Measurements from ENCODE around the gene PDS5A. TPM values are rescaled to one million over a fixed set of nuclear protein-coding genes. Genes with fewer than 3 reads are reported as not detected.
"Not testable (repeated sequence)": the region's sequence is repeated elsewhere in the genome, so short reads cannot be mapped to it uniquely, and the experiment has no call there.

PDS5A gene
- total and polyA plus RNA-seq, 2 of the 13 experiments (the other 11 are each of a cell fraction or from before 2014, with no cell fraction given), result 31.8 to 57.0 TPM

GRCh38 chr4:39838431-39838830 lies 139.3 kb downstream of the PDS5A start:
- H3K27me3 ChIP-seq (ENCODE audit: control insufficient read depth in 1 of 2, insufficient read depth in 2 of 2, low read length in 2 of 2); in situ Hi-C loops (cut with HindIII; ENCODE audit: extremely low pct_ligation_motif_present, low pct_unique_long_range_greater_than_20kb); H3K9me3 ChIP-seq (ENCODE audit: low read length); DNase-seq (ENCODE audit: low spot score); BruUV-seq (replicated peaks); H3K79me2 ChIP-seq (ENCODE audit: insufficient read depth, low read length); FAIRE-seq; H2AFZ ChIP-seq (ENCODE audit: low read length); ATAC-seq; CTCF ChIA-PET (ENCODE audit: low intra/inter-chr PET ratio, low total read pairs); intact Hi-C loops (cut with micrococcal nuclease; ENCODE audit: unreplicated experiment); H3K27ac ChIP-seq (ENCODE audit: extremely low read length, insufficient read depth, low read length); H4K20me1 ChIP-seq (ENCODE audit: insufficient read depth, low read length); H3K4me3 ChIP-seq (replicated peaks in 1 of 3; ENCODE audit: insufficient read depth in 1 of 3, low read depth in 2 of 3, low read length in 3 of 3); POLR2A ChIA-PET; H3K4me2 ChIP-seq (ENCODE audit: low read depth, low read length); H3K9ac ChIP-seq (ENCODE audit: insufficient read depth, low read depth, low read length): not testable (repeated sequence)
- H3K36me3 ChIP-seq (replicated peaks in 1 of 2; ENCODE audit: control insufficient read depth in 1 of 2, insufficient read depth in 2 of 2, low read length in 2 of 2), result peaks cover 15 to 54% of the 10 kb centered on the region in 2 experiments
- peaks cover 12% of the 10 kb centered on the region for H3K4me1 ChIP-seq (ENCODE audit: insufficient read depth, low read length)
- 97% methylated on average over 11 of the region's 11 CpGs for WGBS (ENCODE audit: low lambda C conversion rate)

GRCh38 chr4:39834269-39834668 lies 143.4 kb downstream of the PDS5A start:
- no peak for TF ChIP-seq TEAD2 (CRISPR knock-in tag; IDR thresholded peaks at IDR 0.05)
- no peak for TF ChIP-seq KDM2A (CRISPR knock-in tag; IDR thresholded peaks at IDR 0.05; ENCODE audit: borderline replicate concordance, low read depth)
- no peak for TF ChIP-seq ZNF770 (CRISPR knock-in tag; IDR thresholded peaks at IDR 0.05)
- no peak for TF ChIP-seq GPN1 (CRISPR knock-in tag; IDR thresholded peaks at IDR 0.05; ENCODE audit: borderline replicate concordance)
- no peak for TF ChIP-seq ZNF766 (CRISPR knock-in tag; IDR thresholded peaks at IDR 0.05; ENCODE audit: borderline replicate concordance)
- no peak for TF ChIP-seq CHCHD3 (CRISPR knock-in tag; IDR thresholded peaks at IDR 0.05)
- TF ChIP-seq TOE1 (CRISPR knock-in tag; IDR thresholded peaks at IDR 0.05), result no peak
- no peak for TF ChIP-seq ZBED4 (CRISPR knock-in tag; IDR thresholded peaks at IDR 0.05; ENCODE audit: borderline replicate concordance)
- no peak for TF ChIP-seq ZFP82 (CRISPR knock-in tag; IDR thresholded peaks at IDR 0.05; ENCODE audit: borderline replicate concordance)
- TF ChIP-seq ZC3H4 (CRISPR knock-in tag; IDR thresholded peaks at IDR 0.05; ENCODE audit: borderline replicate concordance), result no peak
- no peak for TF ChIP-seq ZNF629 (CRISPR knock-in tag; conservative IDR thresholded peaks at IDR 0.05)
- no peak for TF ChIP-seq MAZ (IDR thresholded peaks at IDR 0.05; ENCODE audit: borderline replicate concordance, low read depth, low read length)
- no peak for TF ChIP-seq MAZ (CRISPR knock-in tag; IDR thresholded peaks at IDR 0.05; ENCODE audit: low read depth)
- POLR2A ChIA-PET, result no interaction called here
- no peak for FAIRE-seq
- Histone ChIP-seq H3K27ac (ENCODE audit: extremely low read length, insufficient read depth, low read length) (no peak overlapping the region), H3K4me3 (replicated peaks in 1 of 3; ENCODE audit: insufficient read depth in 1 of 3, low read depth in 2 of 3, low read length in 3 of 3) (no peak overlapping the region), H3K4me1 (ENCODE audit: insufficient read depth, low read length) (no peaks in the 10 kb centered on the region), H3K36me3 (replicated peaks in 1 of 2; ENCODE audit: control insufficient read depth in 1 of 2, insufficient read depth in 2 of 2, low read length in 2 of 2) (peaks cover 14 to 39% of the 10 kb centered on the region in 2 experiments), H4K20me1 (ENCODE audit: insufficient read depth, low read length) (no peaks in the 10 kb centered on the region), H3K4me2 (ENCODE audit: low read depth, low read length) (no peak overlapping the region), H3K9ac (ENCODE audit: insufficient read depth, low read depth, low read length) (no peak overlapping the region), H3K9me3 (ENCODE audit: low read length) (no peaks in the 10 kb centered on the region), H3K27me3 (ENCODE audit: control insufficient read depth in 1 of 2, insufficient read depth in 2 of 2, low read length in 2 of 2) (no peaks in the 10 kb centered on the region), H2AFZ (ENCODE audit: low read length) (no peak overlapping the region), H3K79me2 (ENCODE audit: insufficient read depth, low read length) (no peaks in the 10 kb centered on the region)
- no peak for DNase-seq (ENCODE audit: low spot score)
- 100% methylated on average over 1 of the region's 1 CpG for WGBS (ENCODE audit: low lambda C conversion rate)
- in situ Hi-C loops (cut with HindIII; ENCODE audit: extremely low pct_ligation_motif_present, low pct_unique_long_range_greater_than_20kb), result no loop called here
- BruUV-seq (replicated peaks), result no TSS peak
- no peak for ATAC-seq
- CTCF ChIA-PET (ENCODE audit: low intra/inter-chr PET ratio, low total read pairs), result no interaction called here
- intact Hi-C loops (cut with micrococcal nuclease; ENCODE audit: unreplicated experiment), result no loop called here

Measured in HepG2 (cell line).